HG03066 (cell line): ENCODE data around the gene CPT1B.
"Not testable (repeated sequence)": the region's sequence is repeated elsewhere in the genome, so short reads cannot be mapped to it uniquely, and the experiment has no call there.

ENCODE experiments used
- ATAC-seq: cut with Tn5 transposase; IDR thresholded peaks from one replicate; pipeline ENCODE4 v1.9.1; 2021; ENCODE audit warnings: low read depth; ENCODE audit not compliant: unreplicated experiment

CPT1B gene

GRCh38 chr22:50520826-50521453 lies 57.3 kb downstream of the CPT1B start:
- ATAC-seq: no peak

- ATAC-seq: not testable (repeated sequence)
These were observed 58.0 kb downstream of the CPT1B start for GRCh38 chr22:50520184-50520583.

- no peak for ATAC-seq
These were observed 59.1 kb downstream of the CPT1B start for GRCh38 chr22:50519151-50519550.
